HG03139 (cell line): ENCODE results near the gene RBM39.
"Not testable (repeated sequence)": the region's sequence is repeated elsewhere in the genome, so short reads cannot be mapped to it uniquely, and the experiment has no call there.

Experiments used
- ATAC-seq: cut with Tn5 transposase; IDR thresholded peaks from one replicate; pipeline ENCODE4 v1.9.1; 2021; ENCODE audit not compliant: unreplicated experiment

RBM39 gene

DNA sequence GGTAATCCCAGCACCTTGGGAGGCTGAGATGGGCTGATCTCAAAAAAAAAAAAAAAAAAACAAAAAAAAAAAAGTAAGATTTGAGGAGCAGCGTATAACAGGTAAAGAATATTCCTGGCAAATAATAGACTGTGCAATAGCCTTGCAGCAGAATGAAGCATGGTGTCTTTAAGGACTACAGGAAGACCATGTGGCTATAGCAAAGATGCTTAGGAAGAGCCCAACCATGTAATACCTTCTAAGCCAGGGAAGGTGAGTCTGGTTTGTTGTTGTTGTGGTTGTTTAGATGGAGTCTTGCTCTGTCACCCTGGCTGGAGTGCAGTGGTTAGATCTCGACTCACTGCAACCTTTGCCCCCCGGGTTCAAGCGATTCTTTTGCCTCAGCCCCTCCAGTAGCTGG lies 14.3 kb upstream of the RBM39 start:
- no peak for ATAC-seq

DNA sequence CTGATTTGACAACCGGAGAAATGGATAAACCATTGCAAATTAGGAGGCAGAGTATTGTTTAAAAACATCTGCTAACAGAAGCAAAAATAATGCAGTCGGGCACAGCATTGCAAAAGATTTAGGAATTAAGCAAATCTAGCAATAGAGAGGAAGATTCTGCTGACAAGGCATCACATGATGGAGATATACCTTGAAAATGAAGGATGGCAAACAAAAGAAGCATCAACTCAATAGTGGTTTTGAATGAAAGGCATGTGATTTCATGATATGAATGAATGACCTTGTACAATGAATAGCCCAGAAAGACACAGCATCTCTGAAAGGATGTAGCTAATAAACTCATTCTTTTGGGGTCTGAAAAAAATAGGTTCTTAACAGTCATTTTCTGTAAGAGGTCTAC lies 8.6 kb upstream of the RBM39 start:
- ATAC-seq: no peak

DNA sequence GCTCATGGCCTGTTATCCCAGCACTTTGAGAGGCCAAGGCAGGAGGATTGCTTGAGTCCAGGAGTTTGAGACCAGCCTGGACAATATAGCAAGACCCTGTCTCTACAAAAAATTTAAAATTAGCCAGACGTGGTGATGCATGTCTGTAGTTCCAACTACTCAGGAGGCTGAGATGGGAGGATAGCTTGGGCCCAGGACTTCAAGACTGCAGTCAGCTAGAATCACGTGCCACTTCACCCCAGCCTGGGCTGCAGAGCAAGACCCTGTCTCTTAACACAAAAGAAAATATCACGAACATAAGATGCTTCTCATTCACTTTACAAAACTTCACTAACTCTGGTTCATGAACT lies 2.4 kb upstream of the RBM39 start:
- ATAC-seq: not testable (repeated sequence)

DNA sequence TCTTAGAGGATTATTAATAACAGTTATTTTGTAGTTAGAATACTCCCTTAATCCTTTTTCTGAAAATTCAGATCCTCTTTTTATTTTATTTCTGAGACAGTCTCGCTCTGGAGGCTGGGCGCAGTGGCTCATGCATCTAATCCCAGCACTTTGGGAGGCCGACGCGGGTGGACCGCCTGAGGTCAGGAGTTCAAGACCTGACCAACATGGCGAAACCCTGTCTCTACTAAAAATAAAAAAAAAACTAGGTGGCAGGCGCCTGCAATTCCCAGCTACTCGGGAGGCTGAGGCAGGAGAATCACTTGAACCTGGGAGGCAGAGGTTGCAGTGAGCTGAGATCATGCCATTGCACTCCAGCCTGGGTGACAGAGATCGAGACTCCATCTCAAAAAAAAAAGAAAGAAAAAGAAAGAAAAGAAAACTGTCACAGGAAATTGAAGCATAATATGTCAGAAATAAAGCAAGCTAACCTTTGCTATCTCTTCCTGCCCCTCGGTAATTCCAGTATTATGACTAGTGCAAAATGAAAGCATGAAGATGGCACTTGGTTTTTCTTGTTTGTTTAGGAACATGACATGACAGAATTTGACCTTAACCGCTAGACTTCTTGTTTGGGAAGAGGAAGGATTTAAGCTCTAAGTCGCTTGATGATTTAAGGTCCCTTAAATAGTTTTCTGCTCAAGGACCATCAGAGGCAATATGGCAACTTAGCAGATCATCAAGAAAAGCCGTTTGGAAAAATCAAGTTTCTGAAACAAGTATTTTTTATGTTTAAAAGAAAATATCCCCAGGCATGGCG lies 1.8 kb upstream of the RBM39 start:
- no peak for ATAC-seq

DNA sequence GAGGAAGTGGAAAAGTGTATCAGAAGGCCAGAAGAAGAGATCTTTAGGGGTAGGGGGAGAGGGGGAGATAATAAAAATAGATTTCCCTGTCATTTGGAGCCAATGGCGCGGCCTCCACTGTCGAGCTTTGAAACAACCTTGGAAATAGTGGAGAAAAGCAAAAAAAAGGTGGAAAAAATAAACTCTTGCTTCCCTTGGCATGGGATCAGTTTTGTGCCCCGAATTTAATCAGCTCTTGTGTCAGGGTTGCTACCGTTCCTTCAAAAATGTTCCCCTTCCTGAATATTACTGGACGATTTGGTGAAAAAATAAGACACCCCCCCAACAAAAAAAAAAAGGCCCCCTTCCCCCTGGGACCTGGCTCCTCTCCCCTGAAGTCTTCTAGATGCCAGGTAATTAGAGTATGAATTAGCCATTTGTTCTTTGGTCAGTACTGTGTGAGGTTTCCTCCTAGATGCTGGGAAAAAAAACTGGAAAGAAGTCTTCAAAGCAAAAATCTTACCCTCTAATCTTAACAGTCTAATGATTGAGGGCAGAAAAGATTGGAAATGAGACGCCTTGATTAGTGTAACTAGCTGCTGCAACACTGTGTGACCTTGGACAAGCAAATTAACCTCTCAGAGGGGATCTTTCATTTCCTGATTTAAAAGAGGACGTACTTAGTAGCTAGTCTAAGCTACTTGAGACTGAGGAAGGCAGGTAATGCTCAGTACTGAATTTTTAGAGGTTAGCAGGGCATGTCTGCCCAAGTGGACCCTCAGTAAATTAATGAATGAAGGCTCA lies 872 bp upstream of the RBM39 start:
- ATAC-seq: no peak

DNA sequence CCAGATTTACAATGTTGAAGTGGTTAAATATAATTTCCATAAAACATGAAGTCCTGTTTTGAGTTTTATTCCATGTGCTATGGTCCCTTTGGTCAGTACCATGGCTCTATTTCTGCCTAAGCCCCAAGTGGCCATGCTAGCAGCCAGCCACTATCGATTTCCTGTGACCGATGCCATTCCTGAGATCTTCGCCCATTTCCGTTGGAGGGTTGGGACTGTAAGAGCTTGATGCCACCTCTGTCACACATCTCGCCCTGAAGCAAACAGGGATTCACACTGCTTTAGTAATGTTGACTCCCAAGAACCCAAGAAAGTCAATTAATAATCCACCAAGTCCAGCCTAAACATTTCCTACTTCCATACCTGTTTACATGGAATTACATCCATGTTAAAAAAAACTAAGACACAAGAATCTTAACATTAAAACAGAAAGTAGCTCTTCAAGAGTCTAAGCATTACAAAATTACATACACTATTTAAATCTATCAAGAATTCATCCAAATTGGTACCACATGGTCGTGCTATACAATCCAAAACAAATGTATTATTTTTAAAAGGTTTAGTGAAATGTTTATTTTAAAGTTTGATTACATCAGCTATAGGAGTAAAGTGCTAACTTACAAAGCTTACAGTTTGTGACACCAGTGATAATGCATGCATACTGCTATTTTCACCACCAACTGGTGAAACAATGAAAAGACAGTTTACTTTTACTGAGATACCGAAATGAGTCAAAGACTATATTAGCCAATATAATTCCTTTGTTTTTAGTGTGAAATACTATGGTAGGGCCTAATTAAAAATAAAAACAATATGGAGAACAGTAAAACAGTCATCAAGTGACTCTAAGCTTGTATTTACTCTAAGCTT lies 2.5 kb downstream of the RBM39 start:
- no peak for ATAC-seq

DNA sequence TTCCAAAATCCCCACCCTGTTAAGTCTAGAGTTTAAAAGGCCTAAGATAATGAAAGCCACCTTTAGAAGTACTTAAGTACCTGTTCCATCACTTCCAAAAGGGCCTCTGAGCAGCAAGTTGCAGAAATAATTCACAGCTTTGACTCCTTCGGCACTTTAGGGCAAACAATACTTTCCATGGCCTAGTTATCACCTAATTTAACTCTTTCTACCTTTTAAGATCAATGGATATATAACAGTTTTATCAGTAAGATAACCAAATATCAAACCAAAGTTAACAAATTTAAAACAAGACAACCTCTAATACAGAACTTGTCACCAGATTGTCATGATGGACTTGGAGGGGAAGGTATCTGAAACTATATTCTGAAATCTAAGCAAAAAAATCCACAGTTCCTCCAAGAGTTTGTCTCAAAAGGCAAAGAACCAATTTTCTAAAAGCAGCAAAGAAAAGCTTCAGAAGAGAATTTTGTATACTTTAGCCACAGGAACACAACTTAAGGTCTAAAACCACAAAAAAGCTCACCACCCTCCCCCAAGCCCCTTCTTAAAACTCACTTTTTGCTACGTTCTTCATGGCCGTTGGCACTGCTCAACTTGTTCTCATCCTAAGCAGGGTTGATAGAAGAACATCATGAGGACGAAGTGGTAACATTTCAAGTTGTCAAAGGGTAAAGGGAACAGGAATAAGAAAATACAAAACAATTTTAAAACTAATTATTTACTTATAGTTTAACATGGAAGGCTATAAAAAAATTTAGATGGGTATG lies 3.5 kb downstream of the RBM39 start:
- no peak for ATAC-seq

DNA sequence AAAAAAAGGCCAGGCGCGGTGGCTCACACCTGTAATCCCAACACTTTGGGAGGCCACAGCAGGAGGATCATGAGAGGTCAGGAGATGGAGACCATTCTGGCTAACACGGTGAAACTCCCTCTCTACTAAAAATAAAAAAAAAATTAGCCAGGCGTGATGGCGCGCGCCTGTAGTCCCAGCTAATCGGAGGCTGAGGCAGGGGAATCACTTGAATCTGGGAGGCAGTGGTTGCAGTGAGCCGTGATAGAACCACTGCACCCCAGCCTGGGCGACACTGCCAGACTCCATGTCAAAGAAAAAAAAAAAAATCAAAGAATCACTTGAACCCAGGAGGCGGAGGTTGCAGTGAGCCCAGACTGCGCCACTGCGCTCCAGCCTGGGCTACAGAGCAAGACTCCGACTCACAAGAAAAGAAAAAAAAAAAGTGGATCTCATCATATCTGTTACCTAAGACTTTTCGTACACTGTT lies 4.2 kb downstream of the RBM39 start:
- ATAC-seq: no peak

DNA sequence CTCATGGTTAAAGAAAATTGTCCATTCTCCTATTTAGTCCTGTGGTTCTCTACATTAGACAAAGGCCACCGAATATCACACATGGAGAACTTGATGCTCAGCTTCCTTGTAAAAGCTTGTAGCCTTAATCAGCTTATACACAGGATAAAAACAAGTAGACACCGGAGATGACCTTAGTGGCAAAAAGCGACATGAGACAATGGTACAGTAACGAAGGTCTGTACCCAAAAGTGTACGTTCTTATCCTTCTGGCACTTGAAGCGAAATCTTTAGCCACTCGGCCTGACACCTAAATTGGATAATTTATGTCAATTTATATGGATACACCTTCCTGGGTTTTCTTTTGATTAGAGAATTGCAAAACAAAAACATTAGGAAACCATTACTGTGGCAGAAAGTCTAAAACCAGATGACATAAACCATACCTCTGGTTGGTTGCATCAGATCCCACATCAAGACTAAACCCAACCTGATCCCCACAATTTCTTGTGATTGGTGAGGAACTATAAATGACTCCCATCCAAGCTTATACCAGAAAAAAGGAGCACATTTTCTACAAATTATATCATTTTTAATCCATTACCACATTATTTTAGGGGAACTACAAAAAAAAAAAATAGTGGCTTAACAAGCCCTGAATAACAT lies 6.1 kb downstream of the RBM39 start:
- ATAC-seq: no peak

DNA sequence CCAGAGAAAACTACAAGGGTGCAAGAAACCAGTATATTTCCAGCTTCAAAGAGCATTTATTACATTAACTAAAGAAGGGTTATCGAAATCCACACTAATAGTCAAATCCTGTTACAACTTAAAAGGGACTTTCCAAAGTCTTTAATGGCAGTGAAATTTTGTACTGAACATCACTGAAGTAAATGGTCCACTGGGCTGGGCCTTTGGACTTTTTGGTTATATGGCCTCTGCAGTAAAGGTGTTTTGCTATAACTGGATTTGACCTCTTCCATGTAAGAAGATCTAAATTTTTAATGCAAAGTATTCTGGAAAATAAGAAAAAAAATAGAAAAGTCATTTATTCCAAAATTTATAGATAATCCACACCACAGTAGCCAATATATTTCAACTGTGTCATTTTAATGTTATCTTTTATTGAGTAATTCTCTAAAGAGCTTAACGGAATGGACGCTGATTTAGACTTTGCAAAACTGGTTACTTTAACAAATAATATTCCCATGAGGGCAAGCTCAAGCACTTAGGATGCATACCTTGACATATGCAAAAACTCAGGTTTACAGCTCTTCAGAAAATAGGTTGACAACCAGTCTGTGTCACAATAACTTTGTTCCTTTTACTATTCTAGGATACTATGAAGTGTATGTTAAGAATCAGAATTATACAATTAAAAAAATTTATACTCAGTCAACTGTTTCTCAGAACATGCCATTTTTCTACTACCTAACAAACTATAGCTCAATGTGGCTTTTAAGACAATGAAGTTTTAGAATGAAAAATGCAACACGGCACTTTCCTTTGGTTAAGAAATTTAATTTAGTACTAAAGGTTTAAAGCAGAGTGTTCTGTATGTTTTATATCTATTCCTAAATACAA lies 7.0 kb downstream of the RBM39 start:
- ATAC-seq: no peak

DNA sequence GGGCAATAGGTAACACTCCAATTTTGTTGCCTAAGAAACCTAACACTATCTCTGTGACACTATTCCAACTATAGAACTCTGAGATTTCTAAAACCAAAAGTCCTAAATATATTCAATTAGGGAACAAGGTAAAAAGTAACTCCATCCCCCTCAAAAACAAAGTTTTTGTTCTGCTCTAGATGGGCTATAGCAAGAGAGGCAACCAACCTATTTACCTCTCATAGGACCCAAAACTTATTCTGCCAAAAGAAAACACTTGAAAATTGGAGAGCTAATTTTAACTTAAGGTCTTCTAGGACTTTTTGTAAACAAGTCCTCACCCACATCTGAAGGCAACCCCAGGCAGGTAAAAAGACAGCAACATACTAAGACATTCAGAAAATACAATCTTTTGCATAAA lies 7.7 kb downstream of the RBM39 start:
- ATAC-seq: no peak

DNA sequence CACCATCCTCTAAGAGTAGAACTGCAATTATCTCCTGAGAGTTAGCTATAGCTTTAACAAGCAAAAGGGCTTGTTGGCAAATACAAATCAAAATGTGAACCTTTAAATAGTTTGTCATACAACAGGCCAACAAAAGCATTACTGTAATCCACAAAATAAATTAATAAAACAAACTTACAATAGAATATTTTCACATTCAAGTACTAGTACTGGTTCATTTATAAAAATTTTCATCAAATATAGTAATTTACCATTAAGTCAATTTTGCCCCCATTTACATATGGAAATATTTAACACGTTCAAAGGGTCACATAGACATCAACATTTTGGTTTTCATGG lies 9.4 kb downstream of the RBM39 start:
- no peak for ATAC-seq

DNA sequence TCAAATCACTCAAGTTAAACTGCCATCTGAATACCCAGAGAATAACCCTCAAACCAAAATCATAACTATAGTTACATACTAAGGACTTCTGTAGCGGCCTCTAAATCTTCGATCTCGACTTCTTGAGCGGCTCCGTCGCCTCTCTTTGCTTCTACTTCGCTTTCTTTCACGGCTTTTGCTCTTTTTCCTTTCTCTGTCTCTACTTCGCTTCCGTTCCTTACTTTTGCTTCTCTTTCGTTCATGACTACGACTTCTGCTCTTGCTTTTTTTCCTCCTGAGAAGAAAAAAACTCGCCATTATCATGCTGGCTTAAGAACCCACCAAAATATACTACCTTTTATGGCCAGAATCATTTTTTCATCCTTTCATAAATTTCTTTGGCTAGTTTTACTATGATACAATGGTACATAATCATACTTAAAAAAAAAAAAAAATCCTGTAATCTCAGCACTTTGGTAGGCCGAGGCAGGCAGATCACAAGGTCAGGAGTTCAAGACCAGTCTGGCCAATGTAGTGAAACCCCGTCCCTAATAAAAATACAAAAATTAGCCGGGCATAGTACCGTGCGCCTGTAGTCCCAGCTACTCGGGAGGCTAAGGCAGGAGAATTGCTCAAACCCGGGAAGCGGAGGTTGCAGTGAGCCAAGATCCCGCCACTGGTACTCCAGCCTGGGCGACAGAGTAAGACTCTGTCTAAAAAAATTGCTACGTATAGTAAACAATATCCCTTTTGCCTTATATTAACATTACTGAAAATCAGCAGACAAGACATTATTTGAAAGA lies 10.0 kb downstream of the RBM39 start:
- no peak for ATAC-seq

DNA sequence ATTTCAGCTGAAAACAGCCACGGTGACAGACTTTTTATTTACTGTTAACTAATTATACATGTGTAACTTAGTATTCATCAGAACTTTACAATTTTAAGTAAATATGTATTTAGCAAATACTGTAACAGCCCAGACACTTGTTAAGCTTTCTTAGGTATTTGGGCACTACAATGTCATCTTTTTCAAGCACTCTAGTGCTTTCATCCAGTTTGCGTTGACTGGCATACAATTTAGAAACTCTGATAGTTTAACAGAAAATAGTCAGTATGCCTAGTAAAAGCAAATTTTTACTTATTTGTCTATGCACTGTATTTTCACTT lies 10.6 kb downstream of the RBM39 start:
- no peak for ATAC-seq

DNA sequence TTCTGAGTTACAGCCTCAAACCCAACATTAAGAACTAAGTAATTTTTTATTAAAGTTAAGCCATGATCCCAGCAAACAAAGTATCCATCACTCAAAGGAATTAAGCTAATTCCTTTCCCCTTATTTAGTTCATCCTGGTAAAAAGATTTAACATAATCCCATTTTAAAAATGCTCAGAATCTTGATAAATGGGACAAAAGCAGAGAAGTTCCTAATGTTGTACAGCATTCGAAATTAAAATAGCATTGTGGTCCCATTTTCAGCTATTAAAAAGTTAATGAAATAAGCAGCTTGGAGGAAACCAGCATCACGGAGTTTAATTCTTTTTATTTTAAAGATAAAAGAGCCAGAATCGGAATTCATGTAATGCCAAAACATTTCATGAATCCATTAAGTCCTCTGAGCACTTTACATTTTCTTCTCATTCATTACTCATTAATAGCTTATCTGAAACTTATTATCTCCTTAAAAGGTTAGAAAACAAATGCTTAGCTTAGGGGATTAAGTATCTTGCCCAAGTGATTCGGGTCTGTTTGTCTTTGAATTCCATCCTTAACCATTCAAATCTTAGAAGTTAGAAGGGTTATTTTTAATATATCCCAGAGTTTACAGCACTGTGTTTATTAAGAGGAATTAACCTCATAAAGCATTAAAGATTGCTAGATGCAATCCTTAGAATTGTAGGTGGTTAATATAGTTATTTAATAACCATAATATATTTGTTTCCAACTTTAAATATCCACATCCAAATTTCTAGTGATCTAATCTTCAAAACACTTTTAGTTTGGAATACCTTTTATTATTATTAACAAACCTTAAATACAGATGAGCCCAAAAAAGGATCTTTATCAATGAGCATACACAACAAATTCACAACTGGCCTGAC lies 11.2 kb downstream of the RBM39 start:
- ATAC-seq: no peak

DNA sequence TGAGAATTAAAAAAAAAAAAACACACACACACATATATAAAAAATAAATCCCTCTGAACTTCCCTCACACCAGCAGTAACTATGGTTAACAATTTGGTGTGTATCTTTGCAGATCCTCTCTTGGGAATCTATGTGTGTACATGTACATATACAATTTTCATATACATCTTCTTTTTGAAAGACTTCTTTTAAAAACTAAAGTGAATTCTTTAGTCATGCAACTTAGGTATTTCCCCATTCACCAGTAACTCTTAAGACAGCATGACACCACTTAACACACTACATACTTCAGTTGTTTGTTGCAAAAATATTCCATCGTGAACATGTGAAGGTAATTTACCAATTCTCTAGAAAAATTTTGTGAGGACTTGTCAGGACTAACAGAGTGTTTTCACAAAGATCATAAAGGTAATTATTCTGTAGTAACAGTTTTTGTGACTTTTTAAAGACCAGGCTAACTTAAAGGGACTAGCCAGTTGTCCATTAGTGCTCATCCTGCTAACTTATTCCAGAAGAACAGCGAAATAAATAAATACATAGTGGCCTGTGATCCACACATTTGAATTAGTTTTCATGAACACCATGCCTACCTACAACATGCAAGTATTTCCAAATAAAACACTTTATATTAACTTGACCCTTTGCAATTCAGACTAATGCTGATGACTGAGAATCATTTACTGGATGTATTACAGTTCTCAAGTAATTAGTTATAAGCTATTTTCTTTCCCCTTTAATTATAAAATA lies 12.1 kb downstream of the RBM39 start:
- ATAC-seq: no peak

DNA sequence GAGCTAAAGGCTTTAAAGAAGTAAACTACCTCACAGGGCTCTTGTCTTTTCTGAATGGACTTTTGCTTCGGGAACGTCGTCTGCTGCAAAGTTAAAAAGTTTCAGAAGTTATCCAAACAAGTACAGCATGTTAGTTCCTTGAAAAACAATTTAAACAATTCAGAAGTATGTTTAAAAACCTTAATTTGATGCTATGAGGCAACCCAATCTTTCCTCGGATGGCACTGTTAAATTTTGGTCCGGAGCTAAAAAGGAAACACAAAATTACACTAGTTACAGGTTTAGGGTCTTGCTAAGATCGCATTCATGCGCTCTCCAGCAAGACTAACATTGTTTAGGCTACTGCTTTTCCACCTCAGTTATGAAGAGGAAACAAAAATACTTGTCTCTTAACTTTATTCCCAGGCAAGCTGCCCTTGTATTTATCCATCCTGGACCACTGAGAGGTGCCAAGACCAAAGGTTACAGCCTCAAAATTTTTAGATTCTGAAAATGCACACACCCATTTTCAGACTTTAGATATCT lies 12.7 kb downstream of the RBM39 start:
- no peak for ATAC-seq
